IMR-90 (cell line): ENCODE data around the gene VAV3. TPM values are rescaled to one million over a fixed set of nuclear protein-coding genes. Genes with fewer than 3 reads are reported as not detected.

Source experiments
- ATAC-seq: fragments of 200-7000 bp; cut with Tn5 transposase; 2 replicates; pipeline ENCODE4 v1.9.1; 2020; ENCODE audit warnings: low read depth, mild to moderate bottlenecking, moderate library complexity
- BruUV-seq: library from RNA; stranded (reverse); fragments of 400-500 nt; replicated peaks from 2 replicates; lab custom pipeline; 2021; lab: Mats Ljungman, UMichigan
- CTCF ChIA-PET: fragments of 300-600 bp; formaldehyde crosslinking; extraction: SDS; loops from one replicate; lab custom pipeline; 2021; ENCODE audit warnings: antibody characterized with exemption; lab: Yijun Ruan, JAX
- POLR2A ChIA-PET: fragments of 300-600 bp; sonication (Branson Sonifier 250); formaldehyde crosslinking; loops from one replicate; lab custom pipeline; 2022; ENCODE audit warnings: antibody characterized with exemption; ENCODE audit not compliant: unreplicated experiment; lab: Charles Lee
- DNase-seq: peaks from one replicate; pipeline ENCODE4 v3.0.0; 2013
- H2AFZ ChIP-seq: replicated peaks from 2 replicates; pipeline ENCODE3; 2013; ENCODE audit warnings: low read length, mild to moderate bottlenecking; ENCODE audit not compliant: poor library complexity
- H2AK5ac ChIP-seq: 2 replicates; pipeline ENCODE4 v1.6.1; 2013; ENCODE audit warnings: low read depth, low read length, inconsistent platforms
- H2AK9ac ChIP-seq: replicated peaks from 2 replicates; pipeline ENCODE3; 2013; ENCODE audit warnings: mild to moderate bottlenecking, low read depth, low read length, moderate library complexity; ENCODE audit not compliant: poor library complexity
- H2BK120ac ChIP-seq: 2 replicates; pipeline ENCODE4 v1.6.1; 2013; ENCODE audit warnings: low read depth, low read length, inconsistent platforms
- H2BK15ac ChIP-seq: 3 replicates; pipeline ENCODE4 v1.6.1; 2013; ENCODE audit warnings: low read depth, low read length, inconsistent platforms
- H2BK20ac ChIP-seq: 2 replicates; pipeline ENCODE4 v1.6.1; 2013; ENCODE audit warnings: low read depth, mild to moderate bottlenecking, inconsistent platforms, low read length, moderate library complexity
- H2BK5ac ChIP-seq: 2 replicates; pipeline ENCODE4 v1.6.1; 2013; ENCODE audit warnings: mild to moderate bottlenecking, low read depth, low read length, inconsistent platforms; ENCODE audit not compliant: poor library complexity, severe bottlenecking
- H3K14ac ChIP-seq: replicated peaks from 2 replicates; pipeline ENCODE4 v1.6.1; 2013; ENCODE audit warnings: low read depth, low read length, inconsistent platforms
- H3K18ac ChIP-seq: 2 replicates; pipeline ENCODE4 v1.6.1; 2013; ENCODE audit warnings: low read depth, low read length, control low read depth
- H3K23ac ChIP-seq: 2 replicates; pipeline ENCODE4 v1.6.1; 2013; ENCODE audit warnings: low read depth, low read length, inconsistent platforms
- H3K27ac ChIP-seq: 2 replicates; pipeline ENCODE4 v1.5.1; 2013; ENCODE audit warnings: mild to moderate bottlenecking, control low read depth, low read length; ENCODE audit not compliant: insufficient read depth
- H3K27me3 ChIP-seq: 2 replicates; pipeline ENCODE4 v1.6.1; 2013; ENCODE audit warnings: low read length; ENCODE audit not compliant: control insufficient read depth, insufficient read depth
- H3K36me3 ChIP-seq: 2 replicates; pipeline ENCODE4 v1.6.1; 2013; ENCODE audit warnings: low read length, mixed read lengths; ENCODE audit not compliant: control insufficient read depth, insufficient read depth
- H3K4ac ChIP-seq: 2 replicates; pipeline ENCODE4 v1.6.1; 2013; ENCODE audit warnings: low read depth, low read length, inconsistent platforms
- H3K4me1 ChIP-seq: 2 replicates; pipeline ENCODE4 v1.6.1; 2013; ENCODE audit warnings: low read length, mixed read lengths; ENCODE audit not compliant: control insufficient read depth, insufficient read depth
- H3K4me2 ChIP-seq: 2 replicates; pipeline ENCODE4 v1.6.1; 2013; ENCODE audit warnings: low read depth, mild to moderate bottlenecking, control low read depth, low read length, moderate library complexity
- H3K4me3 ChIP-seq: 2 replicates; pipeline ENCODE4 v1.5.1; 2013; ENCODE audit warnings: low read depth, mild to moderate bottlenecking, control low read depth, low read length, moderate library complexity; ENCODE audit not compliant: insufficient read depth
- H3K56ac ChIP-seq: 2 replicates; pipeline ENCODE4 v1.6.1; 2013; ENCODE audit warnings: low read length, inconsistent platforms; ENCODE audit not compliant: insufficient read depth; ENCODE audit errors: extremely low read depth
- H3K79me1 ChIP-seq, 2 experiments: 2 replicates each; pipeline ENCODE4 v1.6.1; 2013; ENCODE audit warnings: low read length in 2 of 2, inconsistent platforms in 1 of 2, low read depth in 1 of 2
- H3K9ac ChIP-seq: 2 replicates; pipeline ENCODE4 v1.6.1; 2013; ENCODE audit warnings: low read depth, low read length, control low read depth
- H3K9me1 ChIP-seq: 2 replicates; pipeline ENCODE4 v1.6.1; 2013; ENCODE audit warnings: low read length, inconsistent platforms; ENCODE audit not compliant: insufficient read depth
- H3K9me3 ChIP-seq: 2 replicates; pipeline ENCODE4 v1.6.1; 2013; ENCODE audit warnings: low read length; ENCODE audit not compliant: control insufficient read depth, insufficient read depth
- H4K20me1 ChIP-seq: 2 replicates; pipeline ENCODE4 v1.6.1; 2013; ENCODE audit warnings: low read length, inconsistent platforms; ENCODE audit not compliant: insufficient read depth
- H4K5ac ChIP-seq: 2 replicates; pipeline ENCODE4 v1.6.1; 2013; ENCODE audit warnings: mild to moderate bottlenecking, low read depth, low read length, control low read depth
- H4K8ac ChIP-seq, 2 experiments: 2 replicates each; pipeline ENCODE4 v1.6.1; 2013; ENCODE audit warnings: low read depth in 2 of 2, low read length in 2 of 2, control low read depth in 1 of 2, inconsistent platforms in 1 of 2
- H4K91ac ChIP-seq: 2 replicates; pipeline ENCODE4 v1.6.1; 2013; ENCODE audit warnings: low read depth, low read length, inconsistent platforms; ENCODE audit not compliant: insufficient read depth
- CHD1 ChIP-seq: IDR thresholded peaks from 2 replicates; pipeline ENCODE4 v1.6.1; 2012; ENCODE audit warnings: low read depth, low read length, improper control_type of control experiment
- WGBS, 2 experiments: methylation state at CpG; one replicate each; pipeline versions ENCODE4 v1.1.5 to v1.1.7; 2013; ENCODE audit warnings: missing lambda C conversion rate in 2 of 2; ENCODE audit not compliant: insufficient read length in 1 of 2; ENCODE audit errors: extremely low coverage in 2 of 2; 5-methylcytosine and 5-hydroxymethylcytosine counted together
- dilution Hi-C: fragments of 300-500 bp; cut with HindIII; formaldehyde crosslinking; loops from one replicate; pipeline ENCODE4 v1.14.3; 2018; ENCODE audit warnings: low sequenced_read_pairs; ENCODE audit not compliant: unreplicated experiment
- in situ Hi-C: fragments of 300-500 bp; cut with MboI; formaldehyde crosslinking; loops from 3 replicates; pipeline ENCODE4 v1.14.3; 2019; ENCODE audit warnings: low sequenced_read_pairs, inconsistent platforms, mixed read lengths
- intact Hi-C: fragments of 100-400 bp; cut with micrococcal nuclease; formaldehyde crosslinking; loops from 2 replicates; pipeline ENCODE4 v1.10.0; 2022
- polyA plus RNA-seq, 3 experiments: library from polyadenylated mRNA; depleted of rRNA; stranded (reverse); fragments of >200 nt; gene quantifications; 2 replicates each; pipeline ENCODE4 v1.2.3, GENCODE V29; 2012; ENCODE audit warnings: low replicate concordance in 1 of 3
- total RNA-seq: library from RNA; depleted of rRNA; stranded (reverse); fragments of >200 nt; gene quantifications from 2 replicates; pipeline ENCODE4 v1.2.3, GENCODE V29; 2012

Gene VAV3
- total and polyA plus RNA-seq, 2 of the 4 experiments (the other 2 are of a cell fraction): 0.12 to 0.18 TPM

DNA sequence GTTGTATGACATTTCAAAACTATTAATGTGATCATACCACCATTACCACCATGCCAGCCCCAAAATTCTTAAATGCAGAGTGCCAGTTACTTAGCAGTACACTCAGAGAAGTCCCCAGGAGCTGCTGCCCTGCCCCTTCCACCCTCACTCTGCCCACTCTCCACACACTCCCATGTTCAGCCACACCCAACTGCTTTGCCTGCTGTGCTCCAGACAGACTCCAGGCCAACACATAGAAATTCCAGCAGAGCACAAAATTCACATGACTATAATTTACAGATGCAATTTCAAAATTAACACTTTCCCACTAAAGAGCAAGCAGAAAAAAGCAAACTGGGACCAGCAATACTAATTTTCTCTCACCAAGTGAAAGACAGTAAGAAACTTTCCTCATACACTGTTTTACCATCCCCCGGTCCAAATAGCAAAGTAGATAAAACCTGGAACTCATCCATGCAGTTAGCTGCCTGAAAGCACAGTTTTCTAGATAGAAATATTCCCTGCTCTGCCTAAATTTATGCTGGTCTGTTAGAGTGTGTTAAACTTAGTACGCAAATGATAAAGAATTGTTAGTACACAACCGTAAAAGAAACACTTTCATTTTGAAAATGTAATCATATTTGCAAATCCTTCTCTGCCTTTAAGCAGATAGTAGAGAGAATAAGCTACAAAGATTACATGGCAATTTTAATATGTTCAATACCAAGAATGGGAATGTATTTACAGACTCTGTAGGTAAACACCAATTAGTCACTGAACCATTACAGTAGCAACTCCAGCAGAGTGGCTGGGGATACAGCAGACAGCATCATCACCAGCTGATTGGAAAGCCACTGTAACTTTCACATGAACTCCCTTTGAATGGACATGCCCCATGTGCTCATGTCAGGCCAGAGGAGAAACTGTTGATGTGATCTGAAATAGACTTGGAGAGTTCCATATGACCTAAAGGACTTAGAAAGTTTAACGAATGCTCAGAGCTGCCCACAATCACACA is 176.5 kb downstream of the VAV3 start:
- Histone ChIP-seq H2BK20ac (no peak overlapping the region), H3K14ac (no peak overlapping the region), H2BK5ac (no peak overlapping the region), H3K27ac (no peak overlapping the region), H3K18ac (no peak overlapping the region), H3K4me1 (no peaks in the 10 kb centered on the region), H2BK15ac (no peak overlapping the region), H3K79me1 (no peaks in the 10 kb centered on the region), H3K9ac (no peak overlapping the region), H3K9me3 (no peaks in the 10 kb centered on the region), H4K5ac (no peak overlapping the region), H2AK5ac (no peak overlapping the region), H3K23ac (no peak overlapping the region), H3K4ac (no peak overlapping the region), H2BK120ac (no peak overlapping the region), H4K20me1 (no peaks in the 10 kb centered on the region), H3K4me2 (no peak overlapping the region), H3K4me3 (no peak overlapping the region), H3K27me3 (no peaks in the 10 kb centered on the region), H2AFZ (no peak overlapping the region), H3K9me1 (no peaks in the 10 kb centered on the region), H3K56ac (no peak overlapping the region), H2AK9ac (no peak overlapping the region), H3K36me3 (no peaks in the 10 kb centered on the region), H4K91ac (no peak overlapping the region), H4K8ac (no peak overlapping the region)
- DNase-seq (no peak), ATAC-seq (no peak)
- no TSS peak for BruUV-seq
- WGBS, 2 experiments: 80% methylated on average over 1 of the region's 4 CpGs; no CpG with 5 or more reads in 1 of the 2 experiments
- POLR2A ChIA-PET: no interaction called here
- dilution Hi-C loops: no loop called here
- CTCF ChIA-PET: interaction anchor here (0.9 kb wide), 1 partner anchor 13 kb away, joined by 3 read pairs; no protein-coding TSS in a partner anchor
- TF ChIP-seq CHD1: no peak
- intact Hi-C loops: loop anchor here (10.0 kb wide), 3 partner anchors 416 to 846 kb away; partner anchors contain the start of gene SLC25A24
- in situ Hi-C loops: loop anchor here (5.0 kb wide), 1 partner anchor 339 kb away; no protein-coding TSS in a partner anchor
